ENCODE measurements around the gene TAPT1.

DNA sequence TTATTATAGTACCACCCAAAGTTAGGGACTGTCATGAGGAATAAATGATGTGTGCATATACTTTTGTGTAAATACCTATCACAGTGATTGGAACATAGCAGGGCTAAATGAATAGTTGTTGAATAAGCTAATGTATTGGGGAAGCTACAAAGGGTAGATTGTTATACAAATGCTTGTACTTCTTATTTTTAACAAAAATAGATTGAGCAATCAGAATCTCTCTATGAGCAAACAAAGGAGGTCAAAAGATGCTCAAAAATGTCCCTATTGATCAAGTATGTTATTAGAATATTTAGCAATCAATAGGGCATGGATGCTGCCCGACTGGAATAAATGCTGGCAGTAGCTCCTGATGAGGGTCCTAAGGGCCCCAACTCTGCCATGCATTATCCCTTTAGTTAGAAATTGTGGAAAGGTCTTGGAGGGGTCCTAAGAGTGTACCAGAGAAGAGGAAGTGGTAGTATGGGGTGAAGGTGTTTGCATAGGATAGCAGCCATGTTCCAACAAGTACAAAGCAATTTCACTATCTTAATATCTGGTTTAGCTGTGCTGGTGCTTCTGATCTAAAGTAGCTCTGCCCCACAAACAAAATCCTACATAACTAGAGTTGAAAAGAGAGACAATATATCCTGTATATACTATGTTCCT, 33.1 kb upstream of the TAPT1 start:
- TF ChIP-seq POLR2A (IDR thresholded peaks at IDR 0.05; ENCODE audit: low read depth, low read length) = no peak
- no peak for TF ChIP-seq TAF1 (IDR thresholded peaks at IDR 0.05; ENCODE audit: borderline replicate concordance, low read depth, low read length)
- TF ChIP-seq POLR2AphosphoS5 (IDR thresholded peaks at IDR 0.05; ENCODE audit: low read depth, low read length) = no peak

All from GM12892 (cell line).